Kidney (tissue), 14 donors: ENCODE results near the gene HS6ST1. TPM values are rescaled to one million over a fixed set of nuclear protein-coding genes. Genes with fewer than 3 reads are reported as not detected.

Experiments used
- DNase-seq, 5 donors: peaks; one replicate each; pipeline ENCODE4 v3.0.0-alpha.2; 2013 to 2020
- FAIRE-seq: peaks from 2 replicates; lab custom pipeline; 2012; peaks lifted over from hg19 to GRCh38; lab: Jason Lieb, UNC
- H3K27ac ChIP-seq, 2 donors: one replicate each; pipeline ENCODE4 v1.7.0; 2013; ENCODE audit warnings: low read depth in 2 of 2, low read length in 2 of 2, inconsistent platforms in 1 of 2
- H3K27me3 ChIP-seq: one replicate; pipeline ENCODE4 v1.7.1; 2013; ENCODE audit warnings: low read length, inconsistent platforms; ENCODE audit not compliant: control insufficient read depth, insufficient read depth
- H3K36me3 ChIP-seq, 3 donors: one replicate each; pipeline versions ENCODE4 v1.7.0 to v1.7.1; 2013; ENCODE audit warnings: low read length in 3 of 3, control low read depth in 1 of 3, inconsistent platforms in 1 of 3; ENCODE audit not compliant: insufficient read depth in 3 of 3, control insufficient read depth in 2 of 3
- H3K4me1 ChIP-seq, 3 donors: one replicate each; pipeline versions ENCODE4 v1.7.0 to v1.7.1; 2013; ENCODE audit warnings: low read length in 3 of 3, inconsistent platforms in 1 of 3, low read depth in 1 of 3; ENCODE audit not compliant: control insufficient read depth in 2 of 3, insufficient read depth in 2 of 3
- H3K4me3 ChIP-seq, 3 donors: one replicate each; pipeline versions ENCODE4 v1.7.0 to v1.8.1; 2013; ENCODE audit warnings: low read length in 3 of 3, control low read depth in 1 of 3, inconsistent platforms in 1 of 3
- H3K9ac ChIP-seq, 3 donors: one replicate each; pipeline versions ENCODE4 v1.7.0 to v1.7.1; 2013; ENCODE audit warnings: low read length in 3 of 3, control low read depth in 1 of 3, inconsistent platforms in 1 of 3
- H3K9me3 ChIP-seq, 3 donors: one replicate each; pipeline versions ENCODE4 v1.7.0 to v1.7.1; 2013; ENCODE audit warnings: low read length in 3 of 3, control low read depth in 1 of 3, inconsistent platforms in 1 of 3; ENCODE audit not compliant: control insufficient read depth in 2 of 3, insufficient read depth in 1 of 3
- CTCF ChIP-seq: IDR thresholded peaks from 3 replicates; pipeline ENCODE4 v1.5.1; 2012; ENCODE audit warnings: mild to moderate bottlenecking, moderate library complexity, borderline replicate concordance; ENCODE audit not compliant: insufficient read depth; ENCODE audit errors: extremely low read depth
- intact Hi-C: fragments of 100-400 bp; cut with DNase I; formaldehyde crosslinking; loops from one replicate; pipeline ENCODE4 v1.11.1; 2022
- polyA plus RNA-seq: library from polyadenylated mRNA; stranded (reverse); fragments of 350-450 nt; fragmentation: Illumina TruSeq; extraction: RNeasy Lipid Tissue Mini Kit (QIAGEN cat#74804); gene quantifications from one replicate; pipeline ENCODE4 v1.2.3, GENCODE V29; 2014; ENCODE audit warnings: low read depth, low replicate concordance; ENCODE audit not compliant: insufficient read depth
- total RNA-seq: library from RNA; stranded (reverse); fragmentation: NEBNext Ultra II Directional; extraction: Animal tissue kit (Norgen Biotek cat#: 25700); gene quantifications from one replicate; pipeline ENCODE4 v1.2.1, GENCODE V29; 2021
- donor health status: control.
- donor health status: control.
- donor health status: control.
- donor health status: control.
- donor health status: control.
- donor health status: DM: yes; HTN: yes; CAD: no.
- donor health status: Normal renal cell carcinoma (clear cell type).

The HS6ST1 gene
- total and polyA plus RNA-seq, 2 donors from 2014 or later: 49.6 to 73.9 TPM

- intact Hi-C loops: no loop called here
- Histone ChIP-seq H3K9ac (no peak overlapping the region), H3K4me3 (no peak overlapping the region), H3K36me3 (peaks cover 2 to 6% (median 5%) of the 10 kb centered on the region in 3 donors), H3K9me3 (peaks cover 0 to 1% (median 0%) of the 10 kb centered on the region in 3 donors), H3K4me1 (peaks cover 0 to 51% (median 19%) of the 10 kb centered on the region in 3 donors), H3K27ac (no peak overlapping the region), H3K27me3 (no peaks in the 10 kb centered on the region)
- FAIRE-seq: no peak
- DNase-seq: peak in 1 of 5 donors; percentile 37
- TF ChIP-seq CTCF: no peak
Observed at GRCh38 chr2:128280158-128280871, 38.4 kb downstream of the HS6ST1 start.

GRCh38 chr2:128279786-128280157, 38.9 kb downstream of the HS6ST1 start:
- Histone ChIP-seq H3K9me3 (peaks cover 0 to 3% (median 0%) of the 10 kb centered on the region in 3 donors), H3K4me1 (peaks cover 0 to 46% (median 19%) of the 10 kb centered on the region in 3 donors), H3K27ac (no peak overlapping the region), H3K36me3 (peaks cover 2 to 7% (median 5%) of the 10 kb centered on the region in 3 donors), H3K9ac (no peak overlapping the region), H3K4me3 (no peak overlapping the region), H3K27me3 (no peaks in the 10 kb centered on the region)
- FAIRE-seq: no peak
- no peak for TF ChIP-seq CTCF
- DNase-seq: peak in 1 of 5 donors; percentile 80
- intact Hi-C loops: no loop called here

- no peaks in the 10 kb centered on the region for H3K27me3 ChIP-seq
- intact Hi-C loops: no loop called here
- no peak for TF ChIP-seq CTCF
- peaks cover 0 to 43% (median 19%) of the 10 kb centered on the region in 3 donors for H3K4me1 ChIP-seq
- DNase-seq (peak in 1 of 5 donors; percentile 34), FAIRE-seq (no peak)
- H3K4me3 ChIP-seq: no peak overlapping the region
- H3K36me3 ChIP-seq: peaks cover 2 to 7% (median 5%) of the 10 kb centered on the region in 3 donors
- no peak overlapping the region for H3K27ac ChIP-seq
- H3K9me3 ChIP-seq: peaks cover 0 to 3% (median 0%) of the 10 kb centered on the region in 3 donors
- no peak overlapping the region for H3K9ac ChIP-seq
Observed at GRCh38 chr2:128279009-128279408, 39.7 kb downstream of the HS6ST1 start.
